ENCODE results near the gene FBLN2. TPM values are rescaled to one million over a fixed set of nuclear protein-coding genes. Genes with fewer than 3 reads are reported as not detected.
A peak's percentile ranks its signal among the peaks of the same experiment; 100 is the strongest.

The FBLN2 gene
- total RNA-seq, 4 donors from 2014 or later: 75.7 to 159 (median 89.8) TPM

DNA sequence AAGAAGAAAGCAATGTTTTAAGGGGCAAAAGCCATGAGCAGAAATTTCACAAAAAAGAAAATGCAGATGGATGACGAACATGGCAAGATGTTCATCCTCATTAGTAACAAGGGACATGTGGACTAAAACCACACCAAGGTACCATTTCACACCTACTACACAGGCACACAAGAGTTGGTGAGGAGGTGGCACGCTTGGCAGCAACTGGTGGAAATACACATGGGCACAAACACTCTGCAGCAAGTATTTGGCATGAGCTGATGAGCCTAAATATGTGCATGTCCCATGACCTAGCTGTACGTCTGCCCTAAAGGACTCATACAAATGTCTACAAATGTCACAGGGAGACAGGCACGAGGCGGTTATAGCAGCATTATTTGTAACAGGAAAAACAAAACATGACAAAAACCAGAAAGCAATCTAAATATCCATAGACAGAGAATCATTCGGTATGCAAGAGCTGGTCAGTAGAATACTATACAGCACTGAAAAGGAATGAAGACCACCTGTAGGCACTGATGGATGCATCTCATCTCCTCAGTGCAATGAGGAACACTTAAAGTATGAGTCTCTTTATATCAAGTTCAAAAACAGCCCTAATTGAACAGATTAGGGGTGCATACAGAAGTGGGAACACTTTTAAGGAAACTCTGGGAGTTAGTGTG, 11.5 kb upstream of the FBLN2 start:
- Histone ChIP-seq H3K36me3 (no peaks in the 10 kb centered on the region), H3K27me3 (no peaks in the 10 kb centered on the region), H3K4me3 (replicated peaks in 1 of 3) (no peak overlapping the region), H3K9me3 (no peaks in the 10 kb centered on the region), H3K27ac (no peak overlapping the region), H3K4me1 (peaks cover 0 to 5% of the 10 kb centered on the region in 2 donors)
- intact Hi-C loops (cut with DNase I): no loop called here
- no peak for DNase-seq
- TF ChIP-seq, protein P1, sequence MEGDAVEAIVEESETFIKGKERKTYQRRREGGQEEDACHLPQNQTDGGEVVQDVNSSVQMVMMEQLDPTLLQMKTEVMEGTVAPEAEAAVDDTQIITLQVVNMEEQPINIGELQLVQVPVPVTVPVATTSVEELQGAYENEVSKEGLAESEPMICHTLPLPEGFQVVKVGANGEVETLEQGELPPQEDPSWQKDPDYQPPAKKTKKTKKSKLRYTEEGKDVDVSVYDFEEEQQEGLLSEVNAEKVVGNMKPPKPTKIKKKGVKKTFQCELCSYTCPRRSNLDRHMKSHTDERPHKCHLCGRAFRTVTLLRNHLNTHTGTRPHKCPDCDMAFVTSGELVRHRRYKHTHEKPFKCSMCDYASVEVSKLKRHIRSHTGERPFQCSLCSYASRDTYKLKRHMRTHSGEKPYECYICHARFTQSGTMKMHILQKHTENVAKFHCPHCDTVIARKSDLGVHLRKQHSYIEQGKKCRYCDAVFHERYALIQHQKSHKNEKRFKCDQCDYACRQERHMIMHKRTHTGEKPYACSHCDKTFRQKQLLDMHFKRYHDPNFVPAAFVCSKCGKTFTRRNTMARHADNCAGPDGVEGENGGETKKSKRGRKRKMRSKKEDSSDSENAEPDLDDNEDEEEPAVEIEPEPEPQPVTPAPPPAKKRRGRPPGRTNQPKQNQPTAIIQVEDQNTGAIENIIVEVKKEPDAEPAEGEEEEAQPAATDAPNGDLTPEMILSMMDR (IDR thresholded peaks at IDR 0.05): no peak
- no peak for TF ChIP-seq POLR2A (IDR thresholded peaks at IDR 0.05)
- whole genome bisulfite sequencing, 2 donors: 90 to 93% methylated on average over 6 of the region's 6 CpGs

DNA sequence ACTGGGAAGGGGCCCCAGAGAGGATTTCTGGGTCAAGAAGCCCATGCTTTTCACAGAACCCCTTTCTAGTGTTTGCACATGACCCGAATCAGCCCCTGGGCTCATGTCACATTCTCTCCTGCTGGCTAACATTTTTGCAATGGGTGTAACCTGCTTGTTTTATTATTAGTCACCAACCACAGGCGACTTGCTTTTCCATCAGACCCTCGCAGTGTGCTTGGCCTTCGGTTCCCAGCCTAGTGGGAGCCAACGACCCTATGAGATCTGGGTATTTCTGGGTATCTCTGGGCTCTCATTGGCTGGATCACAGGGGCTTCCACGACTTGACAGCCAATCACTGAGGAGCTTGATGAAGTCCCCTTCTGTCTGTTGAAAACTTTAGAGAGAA, 11.0 kb upstream of the FBLN2 start:
- WGBS, 2 donors: 82 to 85% methylated on average over 6 of the region's 6 CpGs
- no peak for DNase-seq
- Histone ChIP-seq H3K4me3 (replicated peaks in 1 of 3) (no peak overlapping the region), H3K27me3 (no peaks in the 10 kb centered on the region), H3K27ac (no peak overlapping the region), H3K4me1 (peaks cover 0 to 5% of the 10 kb centered on the region in 2 donors), H3K9me3 (no peaks in the 10 kb centered on the region), H3K36me3 (no peaks in the 10 kb centered on the region)
- intact Hi-C loops (cut with DNase I): no loop called here
- TF ChIP-seq POLR2A (IDR thresholded peaks at IDR 0.05): no peak
- TF ChIP-seq, protein P1 (IDR thresholded peaks at IDR 0.05): no peak

DNA sequence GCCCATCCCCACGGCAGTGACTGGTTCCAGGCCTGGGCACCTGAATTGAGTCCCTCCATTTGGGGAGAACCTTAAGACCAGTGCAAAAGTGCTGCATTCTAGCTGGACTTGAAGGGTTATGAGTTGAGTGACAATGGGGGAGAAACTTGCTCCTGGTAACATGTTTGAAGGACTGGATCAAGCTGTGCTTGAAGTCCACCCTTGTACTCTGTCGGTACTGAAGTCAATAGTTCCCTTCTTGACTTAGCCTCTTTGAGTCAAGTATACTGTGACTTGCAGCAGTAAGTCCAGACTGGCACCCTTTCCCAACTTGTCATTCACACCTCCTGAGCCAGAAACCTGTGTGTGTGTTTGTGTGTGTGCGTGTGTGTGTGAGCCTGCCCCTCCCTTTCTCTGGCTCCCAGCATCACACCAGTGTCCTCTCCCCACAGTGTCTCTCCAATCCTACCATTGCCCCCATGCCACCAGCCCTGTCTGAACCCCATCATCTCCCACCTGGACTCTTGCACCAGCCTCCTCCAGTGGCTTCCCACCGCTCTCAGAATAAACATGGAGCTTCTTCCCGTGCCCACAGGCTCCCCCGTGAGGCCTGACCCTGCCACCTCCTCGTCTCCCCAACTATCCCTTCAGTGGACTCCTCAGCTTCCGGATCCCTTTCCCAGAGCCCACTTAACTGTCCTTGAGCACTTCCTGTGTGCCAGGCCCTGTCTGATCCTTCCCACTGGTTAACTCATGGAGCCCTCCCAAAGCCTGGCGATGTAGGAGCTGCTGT, 10.2 kb upstream of the FBLN2 start:
- H3K27me3 ChIP-seq: no peaks in the 10 kb centered on the region
- peak overlapping the region in 1 of 3 donors; percentile 24 for H3K27ac ChIP-seq
- no peak for DNase-seq
- no peaks in the 10 kb centered on the region for H3K36me3 ChIP-seq
- TF ChIP-seq, protein P1 (IDR thresholded peaks at IDR 0.05): no peak
- no peak for TF ChIP-seq POLR2A (IDR thresholded peaks at IDR 0.05)
- intact Hi-C loops (cut with DNase I): no loop called here
- 77 to 81% methylated on average over 9 of the region's 9 CpGs for WGBS, 2 donors
- peaks cover 0 to 5% of the 10 kb centered on the region in 2 donors for H3K4me1 ChIP-seq
- no peaks in the 10 kb centered on the region for H3K9me3 ChIP-seq
- no peak overlapping the region for H3K4me3 ChIP-seq (replicated peaks in 1 of 3)

DNA sequence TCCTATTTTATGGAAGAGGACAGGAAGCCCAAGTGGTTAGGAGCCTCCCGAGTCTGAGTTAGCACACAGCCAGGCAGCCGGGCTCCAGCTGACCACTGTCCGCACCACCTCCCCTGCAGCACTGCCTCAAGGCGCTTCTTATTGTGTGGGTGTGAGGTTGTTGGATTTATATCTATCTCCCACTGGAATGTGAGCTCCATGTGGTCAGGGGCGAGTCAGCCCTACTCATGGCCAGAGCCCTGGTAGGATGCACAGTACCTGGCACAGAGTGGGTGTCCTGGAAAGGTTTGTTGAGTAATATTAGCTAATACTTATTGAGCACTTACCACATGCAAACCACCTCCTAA, 9.7 kb upstream of the FBLN2 start:
- WGBS, 2 donors: 76 to 90% methylated on average over 2 to 5 of the region's 5 CpGs
- Histone ChIP-seq H3K9me3 (no peaks in the 10 kb centered on the region), H3K4me1 (peaks cover 0 to 5% of the 10 kb centered on the region in 2 donors), H3K27me3 (no peaks in the 10 kb centered on the region), H3K36me3 (no peaks in the 10 kb centered on the region), H3K4me3 (replicated peaks in 1 of 3) (no peak overlapping the region), H3K27ac (no peak overlapping the region)
- no peak for DNase-seq
- intact Hi-C loops (cut with DNase I): no loop called here
- TF ChIP-seq, protein P1 (IDR thresholded peaks at IDR 0.05): no peak
- no peak for TF ChIP-seq POLR2A (IDR thresholded peaks at IDR 0.05)

- WGBS, 2 donors: 79 to 87% methylated on average over 7 to 8 of the region's 8 CpGs
- no peak for DNase-seq
- H3K27ac ChIP-seq: peak overlapping the region in 1 of 3 donors; percentile 30
- no peak overlapping the region for H3K4me3 ChIP-seq (replicated peaks in 1 of 3)
- H3K9me3 ChIP-seq: no peaks in the 10 kb centered on the region
- TF ChIP-seq POLR2A (IDR thresholded peaks at IDR 0.05): no peak
- TF ChIP-seq, protein P1 (IDR thresholded peaks at IDR 0.05): no peak
- H3K36me3 ChIP-seq: no peaks in the 10 kb centered on the region
- H3K27me3 ChIP-seq: no peaks in the 10 kb centered on the region
- peaks cover 0 to 5% of the 10 kb centered on the region in 2 donors for H3K4me1 ChIP-seq
- intact Hi-C loops (cut with DNase I): no loop called here
These were observed 9.3 kb upstream of the FBLN2 start for GRCh38 chr3:13539671-13540070.
